ENCODE measurements around the gene FSIP1. TPM values are rescaled to one million over a fixed set of nuclear protein-coding genes. Genes with fewer than 3 reads are reported as not detected.

Gene FSIP1
- total RNA-seq, 8 experiments from 2014 or later = 0.77 to 10.0 (median 3.5) TPM

DNA sequence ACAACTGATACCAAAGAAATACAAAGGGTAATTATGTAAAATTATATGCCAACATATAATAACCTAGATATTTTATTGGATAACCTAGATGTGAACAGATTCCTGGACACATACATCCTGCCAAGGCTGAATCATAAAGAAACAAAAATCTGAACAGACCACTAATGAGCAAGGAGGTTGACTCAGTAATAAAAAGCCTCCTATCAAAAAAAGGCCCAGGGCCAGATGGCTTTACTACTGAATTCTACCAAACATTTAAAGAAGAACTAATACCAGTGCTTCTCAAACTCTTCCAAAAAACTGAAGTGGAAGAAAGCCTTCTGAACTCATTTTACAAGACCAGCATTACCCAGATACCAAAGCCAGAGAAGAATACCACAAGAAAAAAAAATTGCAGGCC is 169.4 kb downstream of the FSIP1 start:
- in situ Hi-C loops (cut with MboI; ENCODE audit: low pct_unique_long_range_greater_than_20kb in 2 of 9, low sequenced_read_pairs in 9 of 9, unreplicated experiment in 9 of 9) = no loop called here
- H3K4me1 ChIP-seq (replicated peaks in 1 of 2) = no peaks in the 10 kb centered on the region
- ATAC-seq (replicated peaks in 6 of 8) = no peak
- H3K4me3 ChIP-seq = no peak overlapping the region
- no peak overlapping the region for H3K27ac ChIP-seq

DNA sequence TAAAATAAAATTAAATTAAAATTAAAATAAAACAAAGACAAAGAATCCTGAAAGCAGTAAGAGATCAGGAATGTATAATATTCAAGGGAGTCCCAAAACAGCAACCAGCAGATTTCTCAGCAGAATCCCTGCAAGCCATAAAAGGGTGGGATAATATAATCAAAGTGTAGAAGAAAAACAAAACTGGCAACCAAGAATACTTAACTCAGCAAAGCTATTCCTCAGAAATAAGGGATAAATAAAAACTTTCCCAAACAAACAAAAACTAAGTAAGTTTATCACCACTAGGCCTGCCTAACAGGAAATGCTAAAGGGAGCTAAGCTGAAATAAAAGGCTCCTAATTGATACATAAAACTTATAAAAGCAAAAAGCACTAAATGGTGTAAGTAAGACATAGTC is 172.0 kb downstream of the FSIP1 start:
- Histone ChIP-seq H3K27ac (no peak overlapping the region), H3K4me1 (replicated peaks in 1 of 2) (no peaks in the 10 kb centered on the region), H3K4me3 (no peak overlapping the region)
- in situ Hi-C loops (cut with MboI; ENCODE audit: low pct_unique_long_range_greater_than_20kb in 2 of 9, low sequenced_read_pairs in 9 of 9, unreplicated experiment in 9 of 9) = no loop called here
- ATAC-seq (replicated peaks in 6 of 8) = no peak

DNA sequence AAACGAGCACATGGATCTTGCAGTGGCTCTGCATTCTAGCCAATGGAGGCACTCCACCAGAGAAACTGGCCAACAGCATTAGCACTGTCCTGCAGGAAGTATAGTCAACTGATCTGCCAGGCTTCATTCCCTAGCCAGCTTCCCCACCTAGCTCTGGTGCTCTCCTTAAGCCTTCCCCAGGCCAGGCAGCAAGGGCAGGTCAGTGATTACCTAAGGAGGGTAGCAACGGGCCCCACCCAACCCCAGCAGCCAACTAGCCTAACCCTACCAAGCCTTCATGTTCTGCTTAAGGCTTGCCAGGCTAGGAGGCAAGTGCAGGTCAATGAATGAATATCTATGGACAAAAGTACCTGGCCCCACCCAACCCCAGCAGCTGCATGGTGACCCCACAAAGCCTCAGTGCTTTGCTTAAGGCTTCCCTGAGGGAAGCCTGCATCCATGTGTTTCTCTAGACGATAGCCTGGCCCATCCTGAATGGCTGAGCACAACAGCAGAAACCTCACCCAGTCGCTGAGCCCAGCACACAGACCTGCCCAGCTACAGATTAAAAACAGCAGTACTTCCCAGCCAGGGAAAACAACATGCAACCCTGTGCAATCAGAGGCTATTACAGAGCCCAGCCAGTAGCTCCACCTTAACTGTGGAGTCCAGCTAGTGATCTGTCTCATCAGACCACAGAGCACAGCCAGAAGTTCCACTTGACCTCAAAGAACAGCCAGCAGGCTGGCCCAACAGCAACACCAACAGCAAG is 173.3 kb downstream of the FSIP1 start:
- WGBS, 10 experiments = 24 to 80% (median 40%) methylated on average over 1 to 2 of the region's 4 CpGs; no CpG with 5 or more reads in 5 of the 10 experiments
- no peaks in the 10 kb centered on the region for H3K4me1 ChIP-seq (replicated peaks in 1 of 2)
- no peak overlapping the region for H3K27ac ChIP-seq
- H3K4me3 ChIP-seq = no peak overlapping the region
- in situ Hi-C loops (cut with MboI; ENCODE audit: low pct_unique_long_range_greater_than_20kb in 2 of 9, low sequenced_read_pairs in 9 of 9, unreplicated experiment in 9 of 9) = no loop called here
- ATAC-seq (replicated peaks in 6 of 8) = peak in 2 of 8 experiments; percentile 45 to 73

DNA sequence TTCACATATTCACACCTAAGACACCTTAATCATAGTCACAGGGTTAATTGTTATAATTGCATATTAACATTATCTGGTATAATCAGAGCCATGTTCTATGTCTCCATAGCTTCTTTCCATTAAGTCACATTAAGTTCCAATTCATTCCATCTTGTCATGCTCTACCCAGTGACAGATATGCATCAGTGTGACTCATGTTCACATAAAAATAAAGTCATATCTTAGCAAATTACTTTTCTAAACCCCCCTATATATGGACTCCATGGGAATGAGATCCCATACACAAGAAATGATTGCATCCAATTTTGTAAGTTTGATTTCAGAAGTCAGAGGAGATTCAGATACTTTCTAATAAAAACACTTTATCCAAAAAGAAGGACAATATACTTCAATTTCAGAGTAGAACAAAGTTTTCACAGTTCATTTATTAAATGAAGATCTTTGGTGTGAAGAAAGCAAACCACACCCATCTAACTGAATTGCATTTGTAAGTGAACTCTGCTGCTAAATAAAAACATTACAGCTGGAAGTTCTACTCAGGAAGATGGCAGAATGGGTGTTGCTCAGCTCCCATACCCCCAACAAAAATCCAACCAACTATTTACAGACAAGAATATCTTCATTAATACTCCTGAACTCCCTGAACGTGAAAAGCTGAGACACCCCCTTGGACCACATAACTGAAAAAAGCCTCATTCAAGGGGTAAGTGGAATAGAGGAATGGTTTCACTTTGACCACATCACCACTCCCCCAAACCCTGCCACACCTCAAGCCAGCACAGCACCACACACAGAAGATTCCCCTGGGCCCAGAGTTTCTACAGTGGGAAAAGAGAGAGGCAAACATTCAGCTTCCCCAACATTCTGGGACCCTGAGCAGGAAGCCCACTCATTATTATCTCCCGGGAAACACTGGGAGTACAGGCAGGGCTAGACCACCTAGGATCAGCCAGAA is 174.2 kb downstream of the FSIP1 start:
- no peaks in the 10 kb centered on the region for H3K4me1 ChIP-seq (replicated peaks in 1 of 2)
- in situ Hi-C loops (cut with MboI; ENCODE audit: low pct_unique_long_range_greater_than_20kb in 2 of 9, low sequenced_read_pairs in 9 of 9, unreplicated experiment in 9 of 9) = no loop called here
- H3K27ac ChIP-seq = no peak overlapping the region
- peak in 2 of 8 experiments; percentile 53 to 68 for ATAC-seq (replicated peaks in 6 of 8)
- H3K4me3 ChIP-seq = no peak overlapping the region
- 33 to 100% (median 79%) methylated on average over 1 of the region's 2 CpGs; no CpG with 5 or more reads in 4 of the 10 experiments for WGBS, 10 experiments

DNA sequence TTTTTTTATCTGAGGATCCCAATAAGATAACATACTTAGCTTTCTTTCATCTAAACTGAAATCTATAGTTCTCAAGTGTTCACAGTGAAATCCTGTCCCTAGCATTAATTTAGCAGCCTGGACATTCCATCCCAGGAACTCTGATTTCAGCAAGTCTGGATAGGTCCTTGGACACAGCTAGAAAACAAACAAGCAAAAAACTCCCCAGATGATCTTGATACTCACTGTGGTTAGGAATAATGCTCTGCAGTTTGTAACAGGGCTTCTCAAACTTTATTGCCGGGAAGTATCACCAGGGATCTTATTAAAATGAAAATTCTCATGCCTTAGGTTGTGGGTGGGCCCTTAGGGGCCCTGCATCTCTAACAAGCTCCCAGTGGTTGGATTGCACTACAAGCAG is 177.5 kb downstream of the FSIP1 start:
- H3K4me3 ChIP-seq = no peak overlapping the region
- in situ Hi-C loops (cut with MboI; ENCODE audit: low pct_unique_long_range_greater_than_20kb in 2 of 9, low sequenced_read_pairs in 9 of 9, unreplicated experiment in 9 of 9) = no loop called here
- WGBS, 10 experiments = 83 to 100% (median 92%) methylated on average over 1 of the region's 1 CpG; no CpG with 5 or more reads in 6 of the 10 experiments
- no peak for ATAC-seq (replicated peaks in 6 of 8)
- H3K27ac ChIP-seq = no peak overlapping the region
- no peaks in the 10 kb centered on the region for H3K4me1 ChIP-seq (replicated peaks in 1 of 2)

DNA sequence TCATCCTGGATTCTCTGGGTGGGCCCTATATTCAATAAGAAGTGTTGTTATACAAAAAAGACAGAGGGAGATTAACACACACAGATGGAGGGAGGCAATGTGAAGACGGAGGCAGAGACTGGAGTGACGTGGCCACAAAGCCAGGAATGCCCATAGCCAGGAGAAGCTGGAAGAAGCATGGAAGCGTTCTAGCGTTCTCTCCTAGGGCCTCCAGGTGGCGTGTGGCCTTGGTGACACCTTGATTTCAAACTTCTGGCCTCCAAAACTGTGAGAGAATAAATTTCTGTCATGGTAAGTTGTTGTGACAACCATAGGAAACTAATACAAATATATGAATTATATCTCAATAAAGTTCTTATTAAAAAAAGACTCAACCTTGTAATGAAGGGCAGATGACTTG is 180.5 kb downstream of the FSIP1 start:
- no peak overlapping the region for H3K4me3 ChIP-seq
- H3K27ac ChIP-seq = no peak overlapping the region
- 60 to 100% (median 86%) methylated on average over 1 to 5 of the region's 5 CpGs; no CpG with 5 or more reads in 2 of the 10 experiments for WGBS, 10 experiments
- ATAC-seq (replicated peaks in 6 of 8) = no peak
- in situ Hi-C loops (cut with MboI; ENCODE audit: low pct_unique_long_range_greater_than_20kb in 2 of 9, low sequenced_read_pairs in 9 of 9, unreplicated experiment in 9 of 9) = no loop called here
- no peaks in the 10 kb centered on the region for H3K4me1 ChIP-seq (replicated peaks in 1 of 2)

DNA sequence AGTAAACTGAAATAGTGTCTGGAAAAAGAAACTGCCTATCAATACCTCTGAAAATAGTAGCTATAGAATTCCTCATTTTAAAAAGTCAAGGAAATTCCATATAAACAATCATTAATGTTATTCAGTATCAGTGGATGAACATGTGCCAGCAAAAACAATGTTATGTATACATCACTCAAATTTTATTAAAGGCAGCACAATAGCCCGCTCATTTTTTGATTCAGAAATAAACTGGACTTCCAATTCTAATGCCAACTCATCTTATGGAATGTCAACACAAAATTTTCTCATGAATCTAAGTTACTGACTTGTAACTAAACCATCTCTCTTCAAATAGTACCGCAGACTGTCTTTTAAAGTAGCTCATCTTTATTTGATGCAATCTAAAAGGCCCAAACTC is 182.8 kb downstream of the FSIP1 start:
- ATAC-seq (replicated peaks in 6 of 8) = no peak
- Histone ChIP-seq H3K4me3 (no peak overlapping the region), H3K4me1 (replicated peaks in 1 of 2) (no peaks in the 10 kb centered on the region), H3K27ac (no peak overlapping the region)
- in situ Hi-C loops (cut with MboI; ENCODE audit: low pct_unique_long_range_greater_than_20kb in 2 of 9, low sequenced_read_pairs in 9 of 9, unreplicated experiment in 9 of 9) = loop anchor here in 3 of 9 experiments (25.0 kb wide), 4 partner anchors 162 to 888 kb away; no protein-coding TSS in a partner anchor
- 75 to 100% (median 86%) methylated on average over 1 to 2 of the region's 2 CpGs for WGBS, 10 experiments

DNA sequence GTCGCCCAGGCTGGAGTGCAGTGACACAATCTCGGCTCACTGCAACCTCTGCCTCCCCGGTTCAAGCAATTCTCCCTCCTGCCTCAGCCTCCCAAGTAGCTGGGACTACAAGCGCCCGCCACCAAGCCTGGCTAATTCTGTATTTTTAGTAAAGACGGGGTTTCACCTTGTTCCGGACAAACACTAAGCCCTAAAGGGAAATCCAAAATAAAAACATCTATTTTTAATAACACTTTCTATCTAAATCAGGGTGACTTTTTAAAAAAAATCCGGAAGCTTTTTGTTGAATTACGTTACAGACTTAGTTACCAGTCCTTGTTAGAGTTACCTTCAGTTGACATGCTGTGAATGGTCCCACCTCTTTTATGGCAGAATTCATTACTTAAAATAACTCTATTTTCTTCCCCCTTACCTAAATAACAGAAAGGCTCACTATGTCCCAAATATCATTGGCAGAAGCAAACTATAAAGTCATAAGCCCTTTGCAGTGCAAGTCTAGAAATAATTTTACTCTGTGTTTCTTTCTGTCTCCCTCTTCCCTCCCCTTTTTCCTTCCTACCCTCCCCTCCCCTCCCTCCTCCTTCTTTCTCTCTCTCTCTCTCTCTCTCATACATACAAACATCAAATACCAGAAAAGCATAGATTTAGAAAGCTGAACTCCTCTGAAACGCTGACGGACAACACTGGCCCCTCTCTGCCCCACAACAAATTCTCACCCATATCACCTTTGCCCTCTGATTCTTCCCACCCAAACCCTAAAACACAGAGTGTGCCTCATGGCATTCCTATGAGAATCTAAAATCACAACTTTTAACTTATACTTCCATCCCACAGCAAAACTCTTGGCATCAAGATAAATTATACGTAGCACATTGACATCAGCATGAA is 183.4 kb downstream of the FSIP1 start:
- Histone ChIP-seq H3K27ac (no peak overlapping the region), H3K4me3 (no peak overlapping the region), H3K4me1 (replicated peaks in 1 of 2) (no peaks in the 10 kb centered on the region)
- in situ Hi-C loops (cut with MboI; ENCODE audit: low pct_unique_long_range_greater_than_20kb in 2 of 9, low sequenced_read_pairs in 9 of 9, unreplicated experiment in 9 of 9) = loop anchor here in 3 of 9 experiments (25.0 kb wide), 4 partner anchors 163 to 887 kb away; no protein-coding TSS in a partner anchor
- no peak for ATAC-seq (replicated peaks in 6 of 8)
- WGBS, 10 experiments = 57 to 100% (median 87%) methylated on average over 4 to 11 of the region's 12 CpGs

DNA sequence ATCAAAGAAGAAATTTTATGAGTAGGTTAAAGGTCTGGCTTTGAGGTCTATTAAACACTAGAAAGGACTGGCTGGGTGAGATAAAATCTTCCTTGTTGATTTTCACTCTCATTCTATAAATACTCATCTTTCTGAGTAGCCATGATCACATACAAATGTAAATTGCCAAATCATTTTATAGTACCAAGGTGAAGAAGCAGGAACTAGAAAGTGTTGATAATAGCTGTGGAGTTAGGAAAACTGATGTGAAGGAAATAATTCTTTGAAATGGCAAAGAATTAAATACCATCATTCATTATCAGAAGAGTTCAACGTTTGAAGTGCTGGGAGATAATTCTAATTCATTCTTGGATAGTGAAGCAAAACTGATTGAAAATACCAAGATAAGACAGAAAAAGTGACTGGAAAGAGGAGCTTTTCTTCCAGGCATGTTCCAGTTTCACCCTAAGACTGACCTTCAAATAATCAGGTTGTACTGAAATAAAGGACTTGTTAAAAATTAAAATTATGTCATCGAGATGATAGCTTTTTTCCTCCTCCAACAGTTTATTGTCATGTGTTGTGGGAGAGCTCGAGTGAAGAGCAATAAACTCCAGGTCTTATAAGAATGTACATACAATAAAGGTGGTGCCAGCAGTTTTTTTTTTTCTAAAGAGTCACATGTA is 184.3 kb downstream of the FSIP1 start:
- no peak overlapping the region for H3K27ac ChIP-seq
- H3K4me3 ChIP-seq = no peak overlapping the region
- no peaks in the 10 kb centered on the region for H3K4me1 ChIP-seq (replicated peaks in 1 of 2)
- 4 to 93% (median 68%) methylated on average over 2 to 3 of the region's 3 CpGs; no CpG with 5 or more reads in 1 of the 10 experiments for WGBS, 10 experiments
- ATAC-seq (replicated peaks in 6 of 8) = peak in 1 of 8 experiments; percentile 8
- in situ Hi-C loops (cut with MboI; ENCODE audit: low pct_unique_long_range_greater_than_20kb in 2 of 9, low sequenced_read_pairs in 9 of 9, unreplicated experiment in 9 of 9) = loop anchor here in 3 of 9 experiments (25.0 kb wide), 4 partner anchors 164 to 886 kb away; no protein-coding TSS in a partner anchor

DNA sequence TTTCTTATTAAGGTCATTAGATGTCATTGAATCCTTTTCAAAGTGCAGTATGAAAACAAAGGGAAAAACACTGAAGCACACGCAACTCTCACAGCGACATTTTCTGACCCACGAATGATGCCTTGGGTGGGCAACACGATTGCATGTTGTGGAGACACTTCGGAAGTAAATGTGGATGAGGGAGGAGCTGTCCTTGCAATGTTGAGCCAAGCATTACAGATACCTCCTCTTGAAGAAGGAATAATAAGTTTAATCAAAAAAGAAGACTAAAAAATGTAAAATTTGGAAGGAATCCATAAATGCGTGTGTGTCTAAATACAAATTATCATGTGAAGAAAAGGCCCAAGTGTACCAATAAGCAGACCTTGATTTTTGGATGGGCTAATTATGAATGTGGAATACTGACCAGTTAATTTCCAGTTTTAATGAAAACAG is 184.9 kb downstream of the FSIP1 start:
- Histone ChIP-seq H3K27ac (no peak overlapping the region), H3K4me1 (replicated peaks in 1 of 2) (no peaks in the 10 kb centered on the region), H3K4me3 (no peak overlapping the region)
- in situ Hi-C loops (cut with MboI; ENCODE audit: low pct_unique_long_range_greater_than_20kb in 2 of 9, low sequenced_read_pairs in 9 of 9, unreplicated experiment in 9 of 9) = loop anchor here in 3 of 9 experiments (25.0 kb wide), 4 partner anchors 165 to 885 kb away; no protein-coding TSS in a partner anchor
- no peak for ATAC-seq (replicated peaks in 6 of 8)
- WGBS, 10 experiments = 73 to 100% (median 96%) methylated on average over 1 to 6 of the region's 6 CpGs

DNA sequence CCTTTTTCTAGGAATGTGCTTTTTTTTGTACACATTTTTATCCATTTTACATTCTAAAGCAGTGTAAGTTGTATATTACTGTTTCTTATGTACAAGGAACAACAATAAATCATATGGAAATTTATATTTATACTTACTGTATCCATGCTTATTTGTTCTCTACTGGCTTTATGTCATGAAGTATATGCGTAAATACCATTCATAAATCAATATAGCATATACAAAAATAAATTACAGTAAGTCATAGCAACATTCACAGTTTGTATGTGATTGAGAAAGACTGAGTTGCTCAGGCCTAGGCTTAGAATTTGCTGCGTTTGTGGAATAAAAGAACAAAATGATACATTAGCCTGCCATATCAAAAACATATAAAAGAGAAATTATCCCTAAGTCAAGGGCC is 185.3 kb downstream of the FSIP1 start:
- 67 to 100% (median 92%) methylated on average over 1 to 2 of the region's 2 CpGs; no CpG with 5 or more reads in 2 of the 10 experiments for WGBS, 10 experiments
- H3K4me3 ChIP-seq = no peak overlapping the region
- ATAC-seq (replicated peaks in 6 of 8) = no peak
- in situ Hi-C loops (cut with MboI; ENCODE audit: low pct_unique_long_range_greater_than_20kb in 2 of 9, low sequenced_read_pairs in 9 of 9, unreplicated experiment in 9 of 9) = loop anchor here in 3 of 9 experiments (25.0 kb wide), 4 partner anchors 165 to 885 kb away; no protein-coding TSS in a partner anchor
- H3K4me1 ChIP-seq (replicated peaks in 1 of 2) = no peaks in the 10 kb centered on the region
- no peak overlapping the region for H3K27ac ChIP-seq

Measured in motor neuron (in vitro differentiated cells).